HepG2 (cell line): ENCODE results near the gene ATE1. TPM values are rescaled to one million over a fixed set of nuclear protein-coding genes. Genes with fewer than 3 reads are reported as not detected.
A peak's percentile ranks its signal among the peaks of the same experiment; 100 is the strongest.

Source experiments
- ATAC-seq: fragments of 200-7000 bp; cut with Tn5 transposase; 3 replicates; pipeline ENCODE4 v1.9.1; 2020; ENCODE audit warnings: mild to moderate bottlenecking, moderate library complexity
- BruUV-seq: library from RNA; stranded (reverse); fragments of 400-500 nt; replicated peaks from 2 replicates; lab custom pipeline; 2021; lab: Mats Ljungman, UMichigan
- CTCF ChIA-PET: fragments of 300-600 bp; formaldehyde crosslinking; extraction: SDS; loops from one replicate; lab custom pipeline; 2021; ENCODE audit warnings: low total read pairs, inconsistent platforms, low intra/inter-chr PET ratio; lab: Yijun Ruan, JAX
- POLR2A ChIA-PET: fragments of 350-600 bp; sonication (Branson Sonifier 250); formaldehyde crosslinking; loops from one replicate; lab custom pipeline; 2020; ENCODE audit warnings: antibody characterized with exemption, inconsistent platforms; lab: Yijun Ruan, JAX
- DNase-seq: peaks from one replicate; pipeline ENCODE4 v3.0.0-alpha.2; 2015; ENCODE audit warnings: low spot score
- FAIRE-seq: peaks from 3 replicates; lab custom pipeline; 2011; peaks lifted over from hg19 to GRCh38; lab: Jason Lieb, UNC
- H2AFZ ChIP-seq: one replicate; pipeline ENCODE4 v1.6.1; 2011; ENCODE audit warnings: low read length, inconsistent platforms
- H3K27ac ChIP-seq: fragments of 300-600 bp; 3 replicates; pipeline ENCODE4 v1.8.0; 2011; ENCODE audit warnings: mixed run types, mild to moderate bottlenecking, mixed read lengths, low read length, inconsistent platforms; ENCODE audit not compliant: insufficient read depth; ENCODE audit errors: extremely low read length
- H3K27me3 ChIP-seq, 2 experiments: fragments of 200-600 bp in 1 of 2; 2 replicates in 1 of 2; 3 replicates in 1 of 2; pipeline versions ENCODE4 v1.6.0 to v1.8.0; 2011; ENCODE audit warnings: low read length in 2 of 2, mild to moderate bottlenecking in 2 of 2, moderate library complexity in 2 of 2, inconsistent platforms in 1 of 2; ENCODE audit not compliant: insufficient read depth in 2 of 2, control insufficient read depth in 1 of 2
- H3K36me3 ChIP-seq, 2 experiments: fragments of 200-600 bp in 1 of 2; replicated peaks in 1 of 2; 2 replicates in 1 of 2; 3 replicates in 1 of 2; pipeline versions ENCODE4 v1.5.1 to v1.8.0; 2011; ENCODE audit warnings: low read length in 2 of 2, inconsistent platforms in 1 of 2; ENCODE audit not compliant: insufficient read depth in 2 of 2, control insufficient read depth in 1 of 2
- H3K4me1 ChIP-seq: 2 replicates; pipeline ENCODE4 v1.5.1; 2012; ENCODE audit warnings: low read length, inconsistent platforms; ENCODE audit not compliant: insufficient read depth
- H3K4me2 ChIP-seq: 2 replicates; pipeline ENCODE4 v1.6.0; 2011; ENCODE audit warnings: low read depth, low read length, inconsistent platforms
- H3K4me3 ChIP-seq, 3 experiments: fragments of 200-600 bp in 1 of 3; sonication (generic), shearing (Covaris generic) in 1 of 3; replicated peaks in 1 of 3; 2 replicates each; pipeline ENCODE4 v1.5.1; 2011 to 2016; ENCODE audit warnings: low read length in 3 of 3, inconsistent platforms in 2 of 3, low read depth in 2 of 3, mild to moderate bottlenecking in 2 of 3, control low read depth in 1 of 3, mixed read lengths in 1 of 3; ENCODE audit not compliant: insufficient read depth in 1 of 3
- H3K79me2 ChIP-seq: one replicate; pipeline ENCODE4 v1.6.1; 2011; ENCODE audit warnings: low read length, inconsistent platforms; ENCODE audit not compliant: insufficient read depth
- H3K9ac ChIP-seq: 2 replicates; pipeline ENCODE4 v1.6.0; 2011; ENCODE audit warnings: mild to moderate bottlenecking, low read depth, low read length, inconsistent platforms; ENCODE audit not compliant: insufficient read depth
- H3K9me3 ChIP-seq: 2 replicates; pipeline ENCODE4 v1.5.1; 2012; ENCODE audit warnings: mild to moderate bottlenecking, low read length
- H4K20me1 ChIP-seq: 2 replicates; pipeline ENCODE4 v1.6.0; 2011; ENCODE audit warnings: inconsistent platforms, mild to moderate bottlenecking, low read length, moderate library complexity; ENCODE audit not compliant: insufficient read depth
- E2F1 ChIP-seq: sonication (generic); formaldehyde crosslinking; IDR thresholded peaks from 2 replicates; pipeline ENCODE4 v1.5.0; 2020; ENCODE audit warnings: missing genetic modification reagents
- FOXC1 ChIP-seq: sonication (generic); formaldehyde crosslinking; IDR thresholded peaks from 2 replicates; pipeline ENCODE4 v1.8.0; 2022; ENCODE audit warnings: mild to moderate bottlenecking, missing genetic modification reagents, borderline replicate concordance
- MLX ChIP-seq: IDR thresholded peaks from 2 replicates; pipeline ENCODE4 v1.6.1; 2016
- RBM22 ChIP-seq: fragments of 200-400 bp; formaldehyde crosslinking; optimal IDR thresholded peaks from 2 replicates; pipeline ENCODE3; 2017; ENCODE audit warnings: mild to moderate bottlenecking, low read length, moderate library complexity
- SNAPC4 ChIP-seq: sonication (generic); formaldehyde crosslinking; IDR thresholded peaks from 2 replicates; pipeline ENCODE4 v1.4.0; 2020; ENCODE audit warnings: mild to moderate bottlenecking, missing genetic modification reagents
- SOX6 ChIP-seq, 2 experiments: fragments of 450-650 bp in 1 of 2; sonication (generic) in 1 of 2; formaldehyde crosslinking in 1 of 2; IDR thresholded peaks; 2 replicates each; pipeline versions ENCODE4 v1.4.0 to v1.6.1; 2017 to 2020; ENCODE audit warnings: antibody characterized with exemption in 1 of 2, mild to moderate bottlenecking in 1 of 2, missing genetic modification reagents in 1 of 2
- USF2 ChIP-seq, 2 experiments: sonication (generic) in 1 of 2; formaldehyde crosslinking in 1 of 2; IDR thresholded peaks; 2 replicates each; pipeline versions ENCODE4 v1.5.1 to v1.6.1; 2011 to 2020; ENCODE audit warnings: borderline replicate concordance in 1 of 2, low read depth in 1 of 2, low read length in 1 of 2, mild to moderate bottlenecking in 1 of 2, missing genetic modification reagents in 1 of 2, moderate library complexity in 1 of 2
- ZBTB33 ChIP-seq: sonication (generic); formaldehyde crosslinking; IDR thresholded peaks from 2 replicates; pipeline ENCODE4 v1.4.0; 2020; ENCODE audit warnings: missing genetic modification reagents
- ZNF260 ChIP-seq: sonication (generic); formaldehyde crosslinking; IDR thresholded peaks from 2 replicates; pipeline ENCODE4 v1.4.0; 2020; ENCODE audit warnings: missing genetic modification reagents, low read depth, mild to moderate bottlenecking, borderline replicate concordance
- ZNF549 ChIP-seq: sonication (generic); formaldehyde crosslinking; IDR thresholded peaks from 2 replicates; pipeline ENCODE4 v1.5.0; 2020; ENCODE audit warnings: missing genetic modification reagents
- WGBS: methylation state at CpG from one replicate; pipeline ENCODE4 v1.1.6; 2017; ENCODE audit warnings: low lambda C conversion rate; 5-methylcytosine and 5-hydroxymethylcytosine counted together
- in situ Hi-C: cut with HindIII; loops from 2 replicates; pipeline ENCODE4 v1.10.0; 2017; ENCODE audit warnings: low pct_unique_long_range_greater_than_20kb; ENCODE audit not compliant: extremely low pct_ligation_motif_present
- intact Hi-C: fragments of 100-400 bp; cut with micrococcal nuclease; formaldehyde crosslinking; loops from one replicate; pipeline ENCODE4 v1.10.0; 2022; ENCODE audit not compliant: unreplicated experiment
- polyA plus RNA-seq, 8 experiments: library from polyadenylated mRNA; depleted of rRNA in 3 of 8; stranded (reverse) in 7 of 8; unstranded in 1 of 8; fragments of >200 nt; fragmentation: Illumina TruSeq in 4 of 8; extraction: Trizol in 4 of 8; gene quantifications; 2 replicates each; pipeline versions ENCODE4 v1.2.1 to v1.2.3, GENCODE V29; 2011 to 2016; ENCODE audit warnings: low read depth in 4 of 8, missing spikeins in 1 of 8, mixed read lengths in 1 of 8; ENCODE audit not compliant: insufficient read depth in 1 of 8
- total RNA-seq, 5 experiments: library from RNA; depleted of rRNA; stranded (reverse); fragments of >200 nt; fragmentation: Illumina TruSeq; extraction: Trizol; gene quantifications; 2 replicates each; pipeline ENCODE4 v1.2.3, GENCODE V29; 2016; ENCODE audit warnings: low read depth in 1 of 5

ATE1 gene
- total and polyA plus RNA-seq, 2 of the 13 experiments (the other 11 are each of a cell fraction or from before 2014, with no cell fraction given), result 17.5 to 42.2 TPM

- Histone ChIP-seq H3K4me3 (peak within 1 kb of the TSS; percentile 69 to 89 (median 83)), H3K36me3 (peaks cover 2 to 9% of the 10 kb centered on the region in 2 experiments; a peak in 4 of 5 replicates), H3K9ac (peak within 1 kb of the TSS; percentile 89), H4K20me1 (no peaks in the 10 kb centered on the region), H2AFZ (peak within 1 kb of the TSS; percentile 9), H3K9me3 (peaks cover 4% of the 10 kb centered on the region; the same call in 1 of the 2 replicates), H3K4me1 (peaks cover 27% of the 10 kb centered on the region), H3K79me2 (peaks cover 17% of the 10 kb centered on the region), H3K4me2 (peak within 1 kb of the TSS; percentile 90), H3K27ac (peak within 1 kb of the TSS; percentile 97), H3K27me3 (no peaks in the 10 kb centered on the region)
- FAIRE-seq, result no peak
- CTCF ChIA-PET, result no interaction called here
- no TSS peak for BruUV-seq
- intact Hi-C loops, result loop anchor here (2.0 kb wide), 2 partner anchors 44 to 138 kb away; no protein-coding TSS in a partner anchor
- peak; percentile 91 for ATAC-seq
- in situ Hi-C loops, result no loop called here
- WGBS, result 0% methylated on average over 1 of the region's 101 CpGs
- POLR2A ChIA-PET, result interaction anchor here (0.6 to 2.3 kb wide), 4 partner anchors 39 to 138 kb away, joined by 3 to 14 read pairs (median 5); partner anchors contain the start of gene ATE1
- peak; percentile 60 for DNase-seq
- TF ChIP-seq MLX (CRISPR knock-in tag) (no peak), ZNF260 (CRISPR knock-in tag) (no peak), USF2 (IDR thresholded peaks at IDR 0.05; ENCODE audit: low read depth, low read length) (no peak), USF2 (CRISPR knock-in tag; IDR thresholded peaks at IDR 0.05; ENCODE audit: borderline replicate concordance) (no peak), FOXC1 (CRISPR knock-in tag) (no peak), SOX6 (IDR thresholded peaks at IDR 0.05) (no peak), SOX6 (CRISPR knock-in tag; IDR thresholded peaks at IDR 0.05) (no peak), SNAPC4 (CRISPR knock-in tag) (no peak), E2F1 (CRISPR knock-in tag) (peak; percentile 84), ZNF549 (CRISPR knock-in tag) (0 out of 2 replicates have a peak, but pooled peaks have one; percentile 62), ZBTB33 (CRISPR knock-in tag) (no peak), RBM22 (no peak)
Measured at GRCh38 chr10:121974535-121975294, 46.9 kb upstream of the ATE1 start, which contains the start of gene NSMCE4A. TSS of gene NSMCE4A (minus strand) at chr10:121975217. CDS start at chr10:121975165, 52 bp downstream.
